ENCODE results near the gene ATG7.
A peak's percentile ranks its signal among the peaks of the same experiment; 100 is the strongest.

Gene ATG7

GRCh38 chr3:11307830-11308432 lies 35.7 kb downstream of the ATG7 start:
- Histone ChIP-seq H3F3A (ENCODE audit: insufficient read depth, low read length) (peaks cover 18% of the 10 kb centered on the region), H2AFZ (ENCODE audit: low read length) (no peak overlapping the region), H3K79me2 (ENCODE audit: low read length) (no peaks in the 10 kb centered on the region), H3K4me3 (ENCODE audit: low read length) (no peak overlapping the region), H3K9me3 (replicated peaks; ENCODE audit: insufficient read depth, low read length) (no peaks in the 10 kb centered on the region), H3K9ac (ENCODE audit: low read length) (no peak overlapping the region), H3K27ac (ENCODE audit: low read length) (peak overlapping the region; percentile 71; the same call in 1 of the 2 replicates), H3K36me3 (replicated peaks; ENCODE audit: insufficient read depth, low read length) (peaks cover 16% of the 10 kb centered on the region), H3K4me2 (ENCODE audit: low read depth, low read length) (no peak overlapping the region), H3K4me1 (ENCODE audit: low read length) (peaks cover 41% of the 10 kb centered on the region), H3K9me2 (replicated peaks; ENCODE audit: insufficient read depth, low read length) (no peaks in the 10 kb centered on the region), H4K20me1 (ENCODE audit: insufficient read depth, low read length) (no peaks in the 10 kb centered on the region), H3K27me3 (replicated peaks; ENCODE audit: insufficient read depth, low read length) (no peaks in the 10 kb centered on the region)
- no peak for DNase-seq
- TF ChIP-seq EZH2 (optimal IDR thresholded peaks at IDR 0.05; ENCODE audit: low read depth, low read length) (no peak), CTCF (IDR thresholded peaks at IDR 0.05; ENCODE audit: low read length) (no peak), EZH2phosphoT487 (IDR thresholded peaks at IDR 0.05; ENCODE audit: low read length) (no peak)

DNA sequence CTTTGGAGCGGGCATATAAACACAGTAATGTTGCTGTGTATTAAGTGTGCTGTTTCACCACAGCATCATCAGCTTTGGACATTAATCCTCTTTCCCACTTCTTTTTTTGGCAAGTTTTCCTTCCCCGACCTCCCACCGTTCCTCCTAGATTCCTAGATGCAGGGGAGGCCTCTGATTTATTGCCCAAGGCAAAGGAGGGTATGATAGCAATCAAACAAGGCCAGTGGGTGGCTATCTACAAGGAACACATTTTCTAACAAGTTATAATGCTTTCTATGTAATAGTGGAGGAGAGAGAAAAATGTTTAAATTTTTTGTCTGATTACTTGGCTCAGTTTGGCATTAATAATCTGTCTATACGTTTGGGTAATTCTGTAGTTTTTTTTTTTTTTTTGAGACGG lies 38.1 kb downstream of the ATG7 start:
- Histone ChIP-seq H3K36me3 (replicated peaks; ENCODE audit: insufficient read depth, low read length) (peaks cover 16% of the 10 kb centered on the region), H3K9me3 (replicated peaks; ENCODE audit: insufficient read depth, low read length) (no peaks in the 10 kb centered on the region), H4K20me1 (ENCODE audit: insufficient read depth, low read length) (no peaks in the 10 kb centered on the region), H3F3A (ENCODE audit: insufficient read depth, low read length) (peaks cover 18% of the 10 kb centered on the region), H3K4me1 (ENCODE audit: low read length) (peaks cover 28% of the 10 kb centered on the region), H3K27ac (ENCODE audit: low read length) (no peak overlapping the region), H3K4me2 (ENCODE audit: low read depth, low read length) (no peak overlapping the region), H3K9ac (ENCODE audit: low read length) (no peak overlapping the region), H2AFZ (ENCODE audit: low read length) (no peak overlapping the region), H3K27me3 (replicated peaks; ENCODE audit: insufficient read depth, low read length) (no peaks in the 10 kb centered on the region), H3K4me3 (ENCODE audit: low read length) (no peak overlapping the region), H3K9me2 (replicated peaks; ENCODE audit: insufficient read depth, low read length) (no peaks in the 10 kb centered on the region), H3K79me2 (ENCODE audit: low read length) (no peaks in the 10 kb centered on the region)
- TF ChIP-seq CTCF (IDR thresholded peaks at IDR 0.05; ENCODE audit: low read length) (no peak), EZH2 (optimal IDR thresholded peaks at IDR 0.05; ENCODE audit: low read depth, low read length) (no peak), EZH2phosphoT487 (IDR thresholded peaks at IDR 0.05; ENCODE audit: low read length) (no peak)
- DNase-seq = no peak

GRCh38 chr3:11312166-11312565 lies 40.0 kb downstream of the ATG7 start:
- Histone ChIP-seq H3K9ac (ENCODE audit: low read length) (no peak overlapping the region), H3K79me2 (ENCODE audit: low read length) (no peaks in the 10 kb centered on the region), H3K4me3 (ENCODE audit: low read length) (no peak overlapping the region), H3K4me2 (ENCODE audit: low read depth, low read length) (no peak overlapping the region), H3K27me3 (replicated peaks; ENCODE audit: insufficient read depth, low read length) (no peaks in the 10 kb centered on the region), H3K9me2 (replicated peaks; ENCODE audit: insufficient read depth, low read length) (no peaks in the 10 kb centered on the region), H3F3A (ENCODE audit: insufficient read depth, low read length) (0 out of 2 replicates have a peak, but pooled peaks cover 5% of the 10 kb centered on the region), H3K4me1 (ENCODE audit: low read length) (peaks cover 9% of the 10 kb centered on the region), H2AFZ (ENCODE audit: low read length) (no peak overlapping the region), H4K20me1 (ENCODE audit: insufficient read depth, low read length) (no peaks in the 10 kb centered on the region), H3K27ac (ENCODE audit: low read length) (no peak overlapping the region), H3K36me3 (replicated peaks; ENCODE audit: insufficient read depth, low read length) (peaks cover 16% of the 10 kb centered on the region), H3K9me3 (replicated peaks; ENCODE audit: insufficient read depth, low read length) (no peaks in the 10 kb centered on the region)
- no peak for TF ChIP-seq EZH2phosphoT487 (IDR thresholded peaks at IDR 0.05; ENCODE audit: low read length)
- no peak for TF ChIP-seq CTCF (IDR thresholded peaks at IDR 0.05; ENCODE audit: low read length)
- TF ChIP-seq EZH2 (optimal IDR thresholded peaks at IDR 0.05; ENCODE audit: low read depth, low read length) = no peak
- no peak for DNase-seq

Measured in MM.1S (cell line).